HG02759 (cell line): ENCODE data around the gene S100A5.

Experiments used
- ATAC-seq: cut with Tn5 transposase; IDR thresholded peaks from one replicate; pipeline ENCODE4 v1.9.1; 2021; ENCODE audit warnings: mild to moderate bottlenecking, moderate library complexity; ENCODE audit not compliant: unreplicated experiment

Gene S100A5

GRCh38 chr1:153513023-153513422 lies 27.7 kb downstream of the S100A5 start:
- no peak for ATAC-seq

DNA sequence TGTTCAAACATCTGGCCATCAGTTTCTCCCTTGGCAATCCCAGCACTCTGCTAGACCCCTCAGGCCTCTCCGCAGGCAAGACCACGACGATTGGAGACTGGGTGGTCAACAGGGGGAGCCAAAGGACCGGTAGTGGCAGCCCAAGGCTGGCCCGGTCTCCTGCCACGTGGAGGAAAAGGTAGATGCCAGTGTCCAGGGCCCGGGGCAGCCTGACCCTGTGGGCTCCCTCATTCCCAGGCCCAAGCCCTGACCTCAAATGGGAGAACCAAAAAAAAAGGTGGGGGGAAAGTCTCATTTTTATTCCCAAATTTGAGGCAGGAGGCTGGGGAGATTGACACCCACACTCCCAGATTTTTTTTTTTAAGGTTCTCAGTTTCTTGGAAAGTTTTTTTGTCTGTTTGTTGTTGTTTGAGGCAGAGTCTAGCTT lies 29.7 kb downstream of the S100A5 start:
- peak; percentile 55 for ATAC-seq

GRCh38 chr1:153509729-153510354 lies 30.9 kb downstream of the S100A5 start:
- no peak for ATAC-seq

DNA sequence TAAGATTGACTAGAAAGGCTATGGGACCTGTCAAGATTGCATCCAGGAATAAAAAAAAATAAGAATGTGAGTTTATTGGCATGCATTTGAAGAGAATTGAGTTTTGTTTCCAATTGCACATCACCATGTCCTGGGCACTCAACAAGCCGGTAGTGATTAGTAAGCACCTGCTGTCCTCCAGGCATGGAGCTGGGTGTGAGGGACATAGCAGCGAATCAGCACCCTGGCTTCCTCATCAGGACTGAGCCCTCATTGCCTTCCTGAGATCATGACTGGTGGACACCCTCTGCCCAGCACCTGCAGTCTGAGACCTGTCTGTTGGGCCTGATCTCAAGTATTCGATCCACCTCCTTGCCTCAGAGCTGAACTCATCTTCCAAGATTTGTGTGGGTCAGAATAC lies 31.7 kb downstream of the S100A5 start:
- no peak for ATAC-seq

- no peak for ATAC-seq
Observed at GRCh38 chr1:153507926-153508583, 32.7 kb downstream of the S100A5 start.

DNA sequence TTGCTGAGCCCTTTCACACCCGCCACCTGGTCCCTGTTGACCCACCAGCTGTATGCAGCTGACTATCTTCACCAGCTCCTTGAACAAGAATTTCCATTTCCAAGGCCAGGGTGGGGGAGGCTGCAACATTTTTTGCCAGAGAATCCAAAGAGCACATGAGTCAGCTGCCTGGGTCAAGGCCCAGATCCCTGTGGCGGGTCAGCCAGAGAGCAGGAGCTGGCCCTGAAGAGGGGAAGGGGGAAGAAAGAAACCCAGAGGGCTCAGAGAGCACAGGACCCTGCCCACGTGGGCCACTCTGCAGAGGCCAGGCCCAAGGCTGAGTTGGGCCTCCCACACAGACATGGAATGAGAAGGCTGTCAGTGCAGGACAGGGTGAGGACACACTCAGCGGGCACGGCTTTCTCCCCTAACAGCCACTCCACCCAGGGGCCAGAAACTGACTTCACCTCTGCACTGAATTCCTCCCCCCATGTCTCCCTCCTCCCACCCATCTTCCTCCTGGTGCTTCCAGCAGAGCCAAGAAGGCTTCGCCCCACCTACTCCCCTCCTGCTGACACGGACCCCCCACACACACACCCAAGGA lies 33.8 kb downstream of the S100A5 start:
- ATAC-seq = no peak

DNA sequence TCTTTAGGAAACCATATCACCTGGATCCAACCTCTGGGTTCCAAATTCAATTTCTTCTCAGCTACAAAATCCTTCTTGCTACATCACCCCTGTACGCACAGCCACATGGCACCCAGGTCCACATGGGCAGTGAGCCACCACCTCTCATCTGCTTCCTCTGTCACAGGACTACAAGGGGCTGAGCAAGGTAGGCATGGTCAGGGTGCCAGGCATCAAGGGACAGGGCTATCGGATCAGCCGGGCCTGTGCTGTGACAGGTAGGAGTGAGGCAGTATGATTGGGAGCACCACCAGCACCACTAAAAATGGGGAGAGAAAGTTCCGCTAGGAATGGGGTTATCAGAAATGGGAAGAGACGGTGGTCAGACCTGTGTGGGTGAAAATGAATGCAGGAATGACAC lies 34.3 kb downstream of the S100A5 start:
- no peak for ATAC-seq

DNA sequence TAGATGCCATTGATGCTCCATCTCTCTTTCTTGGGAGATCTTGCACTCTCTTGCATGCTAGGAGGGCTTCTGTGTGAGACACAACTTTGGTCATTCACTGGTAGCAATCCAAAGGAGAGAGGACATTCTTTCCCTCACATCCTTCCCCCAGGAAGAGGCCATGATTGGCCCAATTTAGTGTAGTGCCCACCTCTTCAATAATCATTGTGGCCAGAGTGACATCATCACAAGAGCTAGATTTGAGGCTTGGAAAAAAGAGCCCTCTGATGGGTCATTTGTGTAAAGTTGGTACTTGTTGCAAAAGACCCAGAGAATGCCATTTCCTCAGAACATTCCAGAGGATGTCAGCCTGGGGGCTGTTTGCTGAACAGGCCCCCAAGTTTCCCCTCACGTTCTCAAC lies 35.2 kb downstream of the S100A5 start:
- ATAC-seq = no peak

- ATAC-seq = no peak
Observed at GRCh38 chr1:153503766-153504165, 37.0 kb downstream of the S100A5 start.

DNA sequence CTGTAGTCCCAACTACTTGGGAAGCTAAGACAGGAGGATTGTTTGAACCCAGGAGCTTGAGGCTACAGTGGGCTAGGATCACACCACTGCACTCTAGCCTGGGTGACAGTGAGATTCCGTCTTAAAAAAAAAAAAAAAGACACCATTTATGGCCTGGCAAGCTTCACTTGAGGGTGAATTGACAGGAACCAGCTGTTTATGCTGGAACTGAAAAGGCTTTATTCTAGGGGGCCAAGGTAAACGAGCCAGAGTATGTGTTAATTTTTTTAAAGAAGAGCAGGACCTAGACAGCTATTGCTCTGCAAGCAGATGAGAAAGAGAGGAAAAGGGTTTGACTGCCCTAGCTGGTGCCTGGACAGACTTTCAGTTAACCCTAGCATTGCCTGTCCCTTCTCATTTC lies 42.0 kb downstream of the S100A5 start:
- no peak for ATAC-seq

- no peak for ATAC-seq
Observed at GRCh38 chr1:153495536-153495935, 45.2 kb downstream of the S100A5 start.

- no peak for ATAC-seq
Observed at GRCh38 chr1:153494976-153495535, 45.7 kb downstream of the S100A5 start.

GRCh38 chr1:153493343-153493960 lies 47.3 kb downstream of the S100A5 start:
- ATAC-seq = no peak

- ATAC-seq = no peak
Observed at GRCh38 chr1:153490272-153491051, 50.3 kb downstream of the S100A5 start.

- no peak for ATAC-seq
Observed at GRCh38 chr1:153488731-153489130, 52.0 kb downstream of the S100A5 start.

- no peak for ATAC-seq
Observed at GRCh38 chr1:153487707-153488106, 53.0 kb downstream of the S100A5 start.
